Measurements from ENCODE around the gene ART3. TPM values are rescaled to one million over a fixed set of nuclear protein-coding genes. Genes with fewer than 3 reads are reported as not detected.
"Not testable (repeated sequence)": the region's sequence is repeated elsewhere in the genome, so short reads cannot be mapped to it uniquely, and the experiment has no call there.

Gene ART3
- total and polyA plus RNA-seq, 9 of the 15 experiments (the other 6 are each of a cell fraction or from before 2014, with no cell fraction given) = 0.69 to 1.4 (median 1.1) TPM; not detected in 1

GRCh38 chr4:76036855-76037254 lies 37.7 kb upstream of the ART3 start (continued):
- TF ChIP-seq ZNF639 (CRISPR knock-in tag; conservative IDR thresholded peaks at IDR 0.05 in 1 of 2, IDR thresholded peaks at IDR 0.05 in 1 of 2) = 0 out of 4 replicates have a peak, but pooled peaks of 1 of the 2 experiments have one; percentile 20

- 45% methylated on average over 12 of the region's 18 CpGs for WGBS (ENCODE audit: insufficient coverage, low coverage, missing lambda C conversion rate)
- intact Hi-C loops (cut with micrococcal nuclease); in situ Hi-C loops (cut with MboI); CTCF ChIA-PET (ENCODE audit: low intra/inter-chr PET ratio); H3K4me3 ChIP-seq; H3K27ac ChIP-seq (ENCODE audit: extremely low read depth, low read depth, low read length); DNase-seq (ENCODE audit: extremely low read depth in 1 of 4, low spot score in 3 of 4); POLR2A ChIA-PET; H2AFZ ChIP-seq (ENCODE audit: low read depth, low read length); H3K79me2 ChIP-seq (ENCODE audit: control insufficient read depth, insufficient read depth, low read length); H3K4me2 ChIP-seq (ENCODE audit: insufficient read depth, low read length); H3K4me1 ChIP-seq (replicated peaks in 1 of 2; ENCODE audit: control insufficient read depth in 2 of 2, insufficient read depth in 2 of 2, low read length in 2 of 2); H3K9me1 ChIP-seq (ENCODE audit: control insufficient read depth, insufficient read depth, low read length); BruUV-seq (replicated peaks); H3K9ac ChIP-seq (ENCODE audit: insufficient read depth in 1 of 2, low read depth in 2 of 2, low read length in 2 of 2); H4K20me1 ChIP-seq (replicated peaks; ENCODE audit: control insufficient read depth, insufficient read depth, low read length); FAIRE-seq; H3K36me3 ChIP-seq (ENCODE audit: control insufficient read depth, insufficient read depth, low read length); H3K9me3 ChIP-seq (replicated peaks; ENCODE audit: control insufficient read depth, insufficient read depth, low read depth, low read length); H3K27me3 ChIP-seq (ENCODE audit: control insufficient read depth in 2 of 2, insufficient read depth in 2 of 2, low read length in 2 of 2): not testable (repeated sequence)
- ATAC-seq = peak; percentile 25; the same call in 1 of the 3 replicates
These were observed 32.1 kb upstream of the ART3 start for GRCh38 chr4:76042241-76042998.
